ENCODE data around the gene MOK.

- TF ChIP-seq, protein P1, sequence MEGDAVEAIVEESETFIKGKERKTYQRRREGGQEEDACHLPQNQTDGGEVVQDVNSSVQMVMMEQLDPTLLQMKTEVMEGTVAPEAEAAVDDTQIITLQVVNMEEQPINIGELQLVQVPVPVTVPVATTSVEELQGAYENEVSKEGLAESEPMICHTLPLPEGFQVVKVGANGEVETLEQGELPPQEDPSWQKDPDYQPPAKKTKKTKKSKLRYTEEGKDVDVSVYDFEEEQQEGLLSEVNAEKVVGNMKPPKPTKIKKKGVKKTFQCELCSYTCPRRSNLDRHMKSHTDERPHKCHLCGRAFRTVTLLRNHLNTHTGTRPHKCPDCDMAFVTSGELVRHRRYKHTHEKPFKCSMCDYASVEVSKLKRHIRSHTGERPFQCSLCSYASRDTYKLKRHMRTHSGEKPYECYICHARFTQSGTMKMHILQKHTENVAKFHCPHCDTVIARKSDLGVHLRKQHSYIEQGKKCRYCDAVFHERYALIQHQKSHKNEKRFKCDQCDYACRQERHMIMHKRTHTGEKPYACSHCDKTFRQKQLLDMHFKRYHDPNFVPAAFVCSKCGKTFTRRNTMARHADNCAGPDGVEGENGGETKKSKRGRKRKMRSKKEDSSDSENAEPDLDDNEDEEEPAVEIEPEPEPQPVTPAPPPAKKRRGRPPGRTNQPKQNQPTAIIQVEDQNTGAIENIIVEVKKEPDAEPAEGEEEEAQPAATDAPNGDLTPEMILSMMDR (conservative IDR thresholded peaks at IDR 0.05), result no peak
- no peak for TF ChIP-seq ZFX (IDR thresholded peaks at IDR 0.05)
These were observed 16.8 kb downstream of the MOK start for GRCh38 chr14:102288139-102288538.

All from C4-2B (cell line).